ENCODE measurements around the gene PCYT2.

PCYT2 gene

GRCh38 chr17:81904600-81905423 lies 6.4 kb downstream of the PCYT2 start:
- Mint-ChIP-seq H3K4me1 (ENCODE audit: low read depth) (peaks cover 2% of the 10 kb centered on the region), H3K27me3 (ENCODE audit: low read depth) (peaks cover 8% of the 10 kb centered on the region), H3K27ac (no peak overlapping the region), H3K36me3 (ENCODE audit: low read depth) (peaks cover 5% of the 10 kb centered on the region), H3K9me3 (no peaks in the 10 kb centered on the region), H3K4me3 (no peak overlapping the region)

- Mint-ChIP-seq H3K4me1 (ENCODE audit: low read depth) (peaks cover 2% of the 10 kb centered on the region), H3K27me3 (ENCODE audit: low read depth) (peaks cover 8% of the 10 kb centered on the region), H3K36me3 (ENCODE audit: low read depth) (peaks cover 6% of the 10 kb centered on the region), H3K27ac (no peak overlapping the region), H3K9me3 (no peaks in the 10 kb centered on the region), H3K4me3 (no peak overlapping the region)
Measured at GRCh38 chr17:81903896-81904599, 7.2 kb downstream of the PCYT2 start.

- Mint-ChIP-seq H3K4me1 (ENCODE audit: low read depth) (peaks cover 2% of the 10 kb centered on the region), H3K9me3 (no peaks in the 10 kb centered on the region), H3K27ac (no peak overlapping the region), H3K4me3 (no peak overlapping the region), H3K36me3 (ENCODE audit: low read depth) (peaks cover 6% of the 10 kb centered on the region), H3K27me3 (ENCODE audit: low read depth) (peaks cover 8% of the 10 kb centered on the region)
Measured at GRCh38 chr17:81903415-81903831, 7.8 kb downstream of the PCYT2 start.

- Mint-ChIP-seq H3K36me3 (ENCODE audit: low read depth) (peaks cover 6% of the 10 kb centered on the region), H3K4me1 (ENCODE audit: low read depth) (peaks cover 2% of the 10 kb centered on the region), H3K4me3 (no peak overlapping the region), H3K27ac (no peak overlapping the region), H3K27me3 (ENCODE audit: low read depth) (peaks cover 8% of the 10 kb centered on the region), H3K9me3 (no peaks in the 10 kb centered on the region)
Measured at GRCh38 chr17:81902653-81903414, 8.4 kb downstream of the PCYT2 start.

- Mint-ChIP-seq H3K9me3 (no peaks in the 10 kb centered on the region), H3K27me3 (ENCODE audit: low read depth) (peaks cover 8% of the 10 kb centered on the region), H3K4me3 (no peak within 1 kb of the TSS), H3K36me3 (ENCODE audit: low read depth) (peaks cover 6% of the 10 kb centered on the region), H3K4me1 (ENCODE audit: low read depth) (peaks cover 2% of the 10 kb centered on the region), H3K27ac (no peak within 1 kb of the TSS)
Measured at GRCh38 chr17:81902023-81902652, 9.1 kb downstream of the PCYT2 start, which contains the start of gene NPB. Gene NPB, plus strand, starts transcription at chr17:81902238. Its CDS starts 40 bp downstream, at chr17:81902278.

DNA sequence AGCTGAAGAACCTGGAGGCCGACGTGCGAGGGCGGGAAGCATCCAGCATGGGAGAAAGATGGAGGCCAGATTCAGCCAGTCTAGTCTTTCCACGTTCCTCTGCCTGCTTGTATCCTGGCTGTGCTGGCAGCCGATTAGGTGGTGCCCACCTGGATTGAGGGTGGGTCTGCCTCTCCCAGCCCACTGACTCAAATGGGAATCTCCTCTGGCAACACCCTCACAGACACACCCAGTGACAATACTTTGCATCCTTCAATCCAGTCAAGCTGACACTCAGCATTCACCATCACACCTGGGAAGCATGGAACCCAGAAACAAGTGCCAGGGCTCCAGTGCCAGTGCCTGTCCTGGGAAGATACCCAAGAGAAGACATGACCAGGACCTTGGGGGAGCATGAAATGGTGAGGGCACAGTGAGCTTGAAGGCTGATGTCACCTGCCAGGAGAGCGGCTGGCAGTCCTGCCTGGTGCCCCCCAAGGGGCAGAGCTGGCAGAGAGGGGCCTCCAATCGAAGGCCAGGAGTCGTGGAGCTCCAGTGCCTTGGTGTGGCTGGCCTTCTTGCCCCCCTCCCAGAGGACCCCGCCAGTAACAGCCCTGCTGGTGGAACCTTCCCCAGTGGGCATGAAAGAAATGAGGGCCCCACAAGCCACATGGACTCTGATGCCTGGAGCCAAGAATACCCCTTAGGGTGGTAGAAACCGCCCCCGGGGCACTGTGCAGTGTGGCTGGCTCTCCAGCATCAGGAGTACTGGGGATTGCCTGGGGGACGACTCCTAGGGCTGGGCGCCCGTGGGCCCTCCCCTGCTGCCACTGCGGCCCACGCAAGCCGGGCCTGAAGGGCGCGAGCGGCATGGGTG lies 9.8 kb downstream of the PCYT2 start:
- Mint-ChIP-seq H3K36me3 (ENCODE audit: low read depth) (peaks cover 6% of the 10 kb centered on the region), H3K4me1 (ENCODE audit: low read depth) (peaks cover 2% of the 10 kb centered on the region), H3K27ac (no peak overlapping the region), H3K4me3 (no peak overlapping the region), H3K9me3 (no peaks in the 10 kb centered on the region), H3K27me3 (ENCODE audit: low read depth) (peaks cover 8% of the 10 kb centered on the region)

- peaks cover 7% of the 10 kb centered on the region for H3K36me3 Mint-ChIP-seq (ENCODE audit: low read depth)
Measured at GRCh38 chr17:81900181-81900820, 10.9 kb downstream of the PCYT2 start.

GRCh38 chr17:81899514-81900166 lies 11.6 kb downstream of the PCYT2 start:
- Mint-ChIP-seq H3K4me1 (ENCODE audit: low read depth) (peaks cover 2% of the 10 kb centered on the region), H3K27ac (no peak overlapping the region), H3K36me3 (ENCODE audit: low read depth) (peaks cover 8% of the 10 kb centered on the region), H3K27me3 (ENCODE audit: low read depth) (peaks cover 8% of the 10 kb centered on the region), H3K9me3 (no peaks in the 10 kb centered on the region), H3K4me3 (no peak overlapping the region)

More at GRCh38 chr17:81900181-81900820, 10.9 kb downstream of the PCYT2 start:
- Mint-ChIP-seq H3K4me1 (ENCODE audit: low read depth) (peaks cover 2% of the 10 kb centered on the region), H3K27me3 (ENCODE audit: low read depth) (peaks cover 8% of the 10 kb centered on the region), H3K9me3 (no peaks in the 10 kb centered on the region), H3K4me3 (no peak overlapping the region), H3K27ac (no peak overlapping the region)

DNA sequence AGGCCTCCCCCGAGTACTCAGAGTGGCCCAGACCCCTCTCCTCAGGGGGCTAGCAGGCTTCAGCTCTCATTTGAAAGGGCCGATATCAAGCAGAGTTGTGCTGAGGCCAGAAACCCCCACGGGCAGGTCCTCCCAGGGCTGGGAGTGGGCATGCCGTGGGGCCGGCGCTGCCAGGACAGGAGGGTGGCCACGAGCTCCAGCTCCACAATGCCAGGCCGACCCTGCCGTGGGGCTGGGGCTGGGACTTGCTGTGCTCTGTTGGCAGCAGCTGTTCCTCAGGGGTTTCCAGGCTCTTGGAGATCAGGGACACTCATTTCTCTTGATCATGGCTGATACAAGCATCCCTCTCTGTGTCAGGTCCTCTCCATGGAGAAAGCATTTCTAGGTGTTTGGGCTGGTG lies 12.3 kb downstream of the PCYT2 start:
- H3K9me3 Mint-ChIP-seq: no peaks in the 10 kb centered on the region
- H3K4me3 Mint-ChIP-seq: no peak overlapping the region
- peaks cover 8% of the 10 kb centered on the region for H3K27me3 Mint-ChIP-seq (ENCODE audit: low read depth)
- H3K4me1 Mint-ChIP-seq (ENCODE audit: low read depth): peaks cover 2% of the 10 kb centered on the region
- peaks cover 8% of the 10 kb centered on the region for H3K36me3 Mint-ChIP-seq (ENCODE audit: low read depth)
- H3K27ac Mint-ChIP-seq: no peak overlapping the region

DNA sequence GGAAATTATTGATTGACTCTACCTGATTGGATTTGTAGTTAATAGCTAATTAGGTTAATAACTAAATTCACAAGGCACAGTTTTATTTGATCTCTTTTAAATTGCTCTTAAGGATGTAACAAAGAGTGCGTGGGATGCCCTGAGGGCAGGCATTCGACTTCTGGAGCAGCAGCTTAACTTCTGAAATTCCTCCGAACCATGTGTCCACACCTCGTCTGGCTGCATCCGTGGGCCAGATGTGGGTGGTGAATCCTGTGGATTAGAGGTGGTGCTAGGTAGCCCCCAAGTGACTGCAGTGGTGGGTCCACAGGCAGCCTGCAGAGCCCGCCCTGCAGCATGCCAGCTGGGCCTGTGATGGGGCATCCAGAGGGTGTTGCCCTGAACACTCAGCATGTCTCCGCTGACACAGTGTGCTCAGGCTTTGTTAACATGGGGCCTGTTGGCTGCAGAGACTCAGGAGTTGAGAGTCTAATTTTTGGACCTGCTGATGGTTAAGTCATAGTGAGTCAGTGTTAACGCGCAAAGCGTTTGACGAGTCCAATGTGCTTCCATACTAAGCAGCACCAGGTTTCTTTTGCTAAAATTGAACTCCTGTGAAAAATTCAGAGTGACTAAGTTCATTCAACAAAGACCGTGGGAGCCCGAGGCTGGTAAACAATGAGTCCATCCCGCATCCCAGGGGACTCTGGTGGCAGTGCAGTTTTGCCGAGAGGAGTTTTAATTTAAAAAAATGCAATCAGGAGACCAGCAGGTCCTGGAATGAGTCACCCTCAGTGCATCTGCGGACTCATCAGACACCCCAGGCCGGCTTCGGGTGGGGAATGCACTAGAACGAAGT lies 13.0 kb downstream of the PCYT2 start:
- Mint-ChIP-seq H3K36me3 (ENCODE audit: low read depth) (peaks cover 6% of the 10 kb centered on the region), H3K4me3 (no peak overlapping the region), H3K4me1 (ENCODE audit: low read depth) (peaks cover 2% of the 10 kb centered on the region), H3K27me3 (ENCODE audit: low read depth) (peaks cover 8% of the 10 kb centered on the region), H3K9me3 (no peaks in the 10 kb centered on the region), H3K27ac (no peak overlapping the region)

DNA sequence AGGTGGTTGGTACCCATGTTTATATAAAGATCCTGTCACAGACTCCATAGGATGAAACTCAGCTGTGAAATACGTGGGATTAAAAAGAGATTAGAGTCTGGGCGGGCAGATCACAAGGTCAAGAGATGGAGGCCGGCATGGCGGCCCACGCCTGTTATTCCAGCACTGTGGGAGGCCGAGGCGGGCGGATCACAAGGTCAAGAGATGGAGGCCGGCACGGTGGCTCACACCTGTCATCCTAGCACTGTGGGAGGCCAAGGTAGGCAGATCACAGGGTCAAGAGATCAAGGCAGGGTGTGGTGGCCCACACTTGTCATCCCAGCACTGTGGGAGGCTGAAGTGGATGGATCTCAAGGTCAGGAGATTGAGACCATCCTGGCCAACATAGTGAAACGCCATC lies 15.8 kb downstream of the PCYT2 start:
- Mint-ChIP-seq H3K9me3 (no peaks in the 10 kb centered on the region), H3K36me3 (ENCODE audit: low read depth) (peaks cover 5% of the 10 kb centered on the region)

DNA sequence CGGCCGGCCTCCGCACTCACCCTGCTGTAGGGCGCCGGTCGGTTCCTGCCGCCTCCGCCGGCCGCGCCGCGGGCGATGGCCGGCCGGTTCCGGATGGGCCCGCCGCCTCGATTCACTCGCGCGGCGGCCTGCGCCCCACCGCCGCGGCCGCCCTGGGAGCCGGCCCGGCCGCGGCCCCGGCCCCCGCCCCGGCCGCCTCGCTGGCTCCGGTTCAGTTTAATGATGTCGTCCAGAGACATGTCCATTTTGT lies 20.0 kb downstream of the PCYT2 start:
- Mint-ChIP-seq H3K27ac (peak overlapping the region; percentile 99), H3K36me3 (ENCODE audit: low read depth) (peaks cover 28% of the 10 kb centered on the region), H3K27me3 (ENCODE audit: low read depth) (no peaks in the 10 kb centered on the region), H3K4me1 (ENCODE audit: low read depth) (peaks cover 20% of the 10 kb centered on the region), H3K9me3 (no peaks in the 10 kb centered on the region), H3K4me3 (peak overlapping the region; percentile 97)

More for the DNA sequence above, 15.8 kb downstream of the PCYT2 start:
- no peaks in the 10 kb centered on the region for H3K27me3 Mint-ChIP-seq (ENCODE audit: low read depth)
- H3K4me3 Mint-ChIP-seq: no peak overlapping the region
- peaks cover 4% of the 10 kb centered on the region for H3K4me1 Mint-ChIP-seq (ENCODE audit: low read depth)
- no peak overlapping the region for H3K27ac Mint-ChIP-seq
